Hepatocyte (in vitro differentiated cells): ENCODE results near the gene SPDYE4.

Source experiments
- CTCF ChIP-seq: fragments of 200-600 bp; sonication (generic); IDR thresholded peaks from 2 replicates; pipeline ENCODE4 v1.5.1; 2016; ENCODE audit warnings: antibody characterized with exemption, mild to moderate bottlenecking; ENCODE audit not compliant: poor library complexity
- EZH2 ChIP-seq: fragments of 200-600 bp; sonication (generic); IDR thresholded peaks from 2 replicates; pipeline ENCODE4 v1.6.1; 2016; ENCODE audit warnings: antibody characterized with exemption, mild to moderate bottlenecking, borderline replicate concordance

- no peak for TF ChIP-seq CTCF
- no peak for TF ChIP-seq EZH2
Observed at GRCh38 chr17:8736796-8737195, 21.6 kb downstream of the SPDYE4 start.
